HT-29 (cell line): ENCODE results near the gene OR5H2. TPM values are rescaled to one million over a fixed set of nuclear protein-coding genes. Genes with fewer than 3 reads are reported as not detected.
A peak's percentile ranks its signal among the peaks of the same experiment; 100 is the strongest.
"Not testable (repeated sequence)": the region's sequence is repeated elsewhere in the genome, so short reads cannot be mapped to it uniquely, and the experiment has no call there.

Experiments
- DNase-seq: peaks from one replicate; pipeline ENCODE4 v3.0.0-alpha.2; 2015; ENCODE audit warnings: low spot score
- total RNA-seq: library from RNA; depleted of rRNA; stranded (reverse); fragments of >200 nt; shearing (Covaris generic); gene quantifications from 2 replicates; pipeline ENCODE4 v1.2.3, GENCODE V29; 2014; rRNA removed

OR5H2 gene
- not detected in 2 replicates for total RNA-seq

DNA sequence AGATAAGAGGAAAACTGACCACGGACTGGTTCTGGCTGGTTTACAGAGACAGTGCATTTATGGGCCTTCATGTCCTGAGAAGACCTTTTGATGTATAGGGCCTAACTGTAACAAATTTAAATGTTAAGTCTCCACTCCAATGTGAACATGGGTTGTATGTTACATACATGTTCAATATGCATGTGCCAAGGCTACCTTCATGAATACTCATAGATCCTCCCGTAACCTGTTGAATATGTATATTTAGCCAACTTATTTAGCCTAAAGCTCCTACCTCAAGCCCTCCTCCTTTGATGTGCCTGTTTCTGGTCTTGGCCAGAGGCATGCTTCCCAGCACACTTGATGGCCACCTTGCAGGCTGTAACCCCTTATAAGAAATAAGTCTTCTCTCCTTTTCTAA is at the start of gene OR5H2:
Gene OR5H2, plus strand, starts transcription at position 301 of the 400 bp plus-strand sequence. CDS start 398 bp downstream, outside the sequence.
- DNase-seq = no peak

DNA sequence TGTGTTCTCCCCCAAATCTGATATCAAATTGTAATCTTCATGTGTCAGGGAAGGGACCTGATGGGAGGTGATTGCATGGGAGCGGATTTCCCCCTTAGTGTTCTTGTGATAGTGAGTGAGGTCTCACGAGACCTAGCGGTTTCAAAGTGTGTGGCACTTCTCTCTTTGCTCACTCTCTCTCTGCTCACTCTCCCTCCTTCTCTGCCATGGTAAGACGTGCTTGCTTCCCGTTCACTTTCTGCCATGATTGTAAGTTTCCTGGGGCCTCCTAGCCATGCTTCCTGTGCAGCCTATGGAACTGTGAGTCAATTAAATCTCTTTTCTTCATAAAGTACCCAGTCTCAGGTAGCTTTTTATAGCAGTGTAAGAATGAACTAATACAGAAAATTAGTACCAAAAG is 48.8 kb upstream of the OR5H2 start:
- DNase-seq = no peak

DNA sequence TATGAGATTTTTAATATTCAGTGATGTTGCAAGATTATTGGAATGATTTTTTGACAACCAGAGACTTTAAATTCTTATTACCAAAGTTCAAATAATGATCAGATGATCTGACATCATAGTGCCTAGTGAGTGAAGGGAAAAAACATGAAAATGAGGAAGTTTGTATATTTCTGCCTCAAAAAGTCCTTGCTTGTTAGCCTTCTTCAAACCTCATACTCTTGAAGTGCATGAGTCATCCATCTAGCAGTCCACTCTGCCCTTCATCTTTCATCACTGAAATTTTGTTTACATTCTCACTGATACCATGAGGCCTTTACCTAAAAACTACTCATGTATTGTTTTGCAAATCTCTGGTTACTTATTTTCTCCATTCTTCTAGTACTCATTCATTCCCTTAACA is 42.2 kb upstream of the OR5H2 start:
- no peak for DNase-seq

DNA sequence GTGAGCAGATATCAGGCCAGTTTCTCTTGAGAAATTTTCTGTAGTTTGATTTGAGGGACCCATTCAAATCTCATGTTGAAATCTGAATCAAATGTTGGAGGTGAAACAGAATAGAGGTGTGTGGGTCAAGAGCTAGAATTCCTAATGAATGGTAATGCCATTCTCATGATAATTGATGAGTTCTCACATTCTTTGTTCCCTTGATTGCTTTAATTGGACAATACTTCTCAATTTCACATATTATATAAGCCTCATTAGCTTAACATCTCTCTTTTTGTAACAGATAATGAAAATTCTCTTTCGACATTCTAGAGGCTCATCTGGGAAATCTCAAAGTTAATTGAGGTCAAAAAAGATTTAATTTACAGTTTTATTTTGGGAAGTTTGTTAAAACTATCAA is 40.1 kb upstream of the OR5H2 start:
- DNase-seq = no peak

DNA sequence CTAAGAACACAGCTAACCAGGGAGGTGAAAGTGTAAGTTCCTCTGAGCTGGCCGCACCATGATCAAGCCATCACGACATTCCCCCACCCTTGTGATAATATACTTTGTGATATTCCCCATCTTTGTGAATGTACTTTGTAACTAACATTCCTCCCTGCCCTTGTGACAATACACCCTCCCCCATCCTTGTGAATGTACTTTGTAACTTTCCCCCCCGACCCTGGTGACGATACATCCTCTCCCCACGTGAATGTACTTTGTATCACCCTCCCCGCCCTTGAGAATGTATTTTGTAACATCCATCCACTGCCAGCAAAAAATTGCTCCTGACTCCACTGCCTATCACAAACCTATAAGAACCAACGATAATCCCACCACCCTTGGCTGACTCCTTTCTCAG is 38.5 kb upstream of the OR5H2 start:
- no peak for DNase-seq

DNA sequence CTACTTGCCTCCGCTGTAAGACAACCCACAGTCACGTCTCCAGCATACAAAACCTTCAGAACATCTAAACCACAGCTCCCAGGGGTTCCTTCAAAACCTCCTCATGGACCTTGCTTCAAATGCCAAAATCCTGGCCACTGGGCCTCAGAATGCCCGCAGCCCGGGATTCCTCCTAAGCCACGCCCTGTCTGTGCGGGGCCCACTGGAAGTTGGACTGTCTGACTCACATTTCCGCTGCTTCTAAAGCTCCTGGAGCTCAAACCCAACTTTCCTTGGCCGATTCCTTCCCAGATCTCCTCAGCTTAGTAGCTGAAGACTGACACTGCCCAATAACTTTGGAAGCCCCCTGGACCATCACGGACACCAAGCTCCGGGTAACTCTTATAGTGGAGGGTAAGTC is 36.2 kb upstream of the OR5H2 start:
- DNase-seq = no peak

DNA sequence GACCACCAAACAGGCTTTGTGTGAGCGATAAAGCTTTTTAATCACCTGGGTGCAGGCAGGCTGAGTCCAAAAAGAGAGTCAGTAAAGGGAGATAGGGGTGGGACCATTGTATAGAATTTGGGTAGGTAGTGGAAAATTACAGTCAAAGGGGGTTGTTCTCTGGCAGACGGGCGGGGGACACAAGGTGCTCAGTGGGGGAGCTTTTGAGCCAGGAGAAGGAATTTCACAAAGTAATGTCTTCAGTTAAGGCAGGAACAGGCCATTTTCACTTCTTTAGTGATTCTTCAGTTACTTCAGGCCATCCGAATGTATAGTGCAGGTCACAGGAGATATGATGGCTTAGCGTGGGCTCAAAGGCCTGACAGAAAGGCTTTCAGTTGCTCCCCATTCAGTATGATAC is 26.3 kb upstream of the OR5H2 start:
- DNase-seq = not testable (repeated sequence)

DNA sequence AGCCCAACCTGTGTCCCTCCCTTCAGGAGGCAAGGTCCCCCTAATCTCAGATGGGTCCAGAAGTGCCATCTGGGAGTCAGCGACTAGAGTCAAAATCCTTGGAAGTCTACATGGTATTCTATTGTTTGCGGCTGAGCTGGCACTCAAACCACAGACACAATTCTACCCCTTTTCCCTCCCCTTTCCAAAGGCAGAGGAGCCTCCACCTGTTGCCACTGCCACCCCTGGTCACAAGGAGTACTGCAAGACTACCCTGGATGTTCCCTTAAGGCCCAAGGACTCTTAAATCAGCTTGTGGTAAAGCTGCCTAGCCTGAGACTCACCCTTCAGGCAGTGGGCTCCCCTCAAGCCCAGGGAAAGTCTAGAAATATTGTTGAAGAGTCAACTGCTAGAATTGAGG is 22.6 kb upstream of the OR5H2 start:
- DNase-seq = peak; percentile 40

DNA sequence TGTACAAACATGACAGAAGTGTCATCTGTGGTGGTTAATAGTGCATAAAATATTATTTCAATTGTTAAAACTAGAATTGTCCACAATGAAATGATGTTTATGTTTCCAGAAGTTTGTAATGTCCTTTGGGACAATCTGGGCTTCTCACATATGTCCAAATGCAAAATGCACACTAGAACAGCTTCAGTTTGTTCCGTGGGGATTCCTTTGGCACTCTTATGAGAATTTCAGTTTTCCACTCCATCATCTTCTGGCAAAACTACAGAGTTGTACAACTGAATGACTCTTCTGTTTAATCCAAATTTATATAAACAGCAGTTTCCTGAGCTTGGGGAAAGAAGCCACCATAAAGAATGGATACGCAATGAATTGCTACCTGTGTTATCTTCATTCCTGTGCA is 20.3 kb upstream of the OR5H2 start:
- no peak for DNase-seq

DNA sequence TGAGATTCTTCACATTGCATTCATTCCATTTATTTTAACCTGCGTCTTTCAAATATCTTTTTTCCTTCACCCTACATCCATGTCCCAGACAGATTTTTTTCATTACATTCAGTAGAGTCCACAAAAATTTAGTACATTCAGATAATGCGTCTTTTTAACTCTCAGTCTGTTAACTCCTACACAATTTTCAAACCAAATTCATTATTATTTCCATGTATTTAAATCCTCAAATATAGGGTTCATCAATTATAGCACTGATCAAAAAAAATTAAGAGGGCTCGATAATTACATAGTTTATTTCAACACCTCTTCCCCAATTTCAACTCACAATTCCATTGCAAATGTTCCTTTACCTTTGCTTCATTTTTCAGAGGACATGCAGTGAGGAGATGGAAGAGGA is 18.4 kb upstream of the OR5H2 start, which contains the start of gene OR5H6:
Gene OR5H6, plus strand, starts transcription at position 301 of the 400 bp plus-strand sequence. Its CDS starts 89 bp downstream, at position 390.
- no peak for DNase-seq

DNA sequence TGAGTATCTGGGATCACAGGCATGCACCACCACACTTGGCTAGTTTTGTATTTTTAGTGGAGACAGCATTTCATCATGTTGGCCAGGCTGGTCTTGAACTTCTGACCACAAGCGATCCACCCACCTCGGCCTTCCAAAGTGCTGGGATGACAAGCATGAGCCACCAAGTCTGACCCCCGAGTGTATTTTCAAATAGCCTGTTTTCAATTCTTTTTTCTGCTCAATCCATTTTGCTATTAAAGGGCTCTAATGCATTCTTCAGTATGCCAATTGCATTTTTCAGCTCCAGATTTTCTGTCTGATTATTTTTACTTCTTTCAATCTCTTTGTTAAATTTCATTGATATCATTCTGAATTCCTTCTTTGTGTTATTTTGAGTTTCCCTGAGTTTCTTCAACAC is 12.5 kb upstream of the OR5H2 start:
- DNase-seq = no peak

DNA sequence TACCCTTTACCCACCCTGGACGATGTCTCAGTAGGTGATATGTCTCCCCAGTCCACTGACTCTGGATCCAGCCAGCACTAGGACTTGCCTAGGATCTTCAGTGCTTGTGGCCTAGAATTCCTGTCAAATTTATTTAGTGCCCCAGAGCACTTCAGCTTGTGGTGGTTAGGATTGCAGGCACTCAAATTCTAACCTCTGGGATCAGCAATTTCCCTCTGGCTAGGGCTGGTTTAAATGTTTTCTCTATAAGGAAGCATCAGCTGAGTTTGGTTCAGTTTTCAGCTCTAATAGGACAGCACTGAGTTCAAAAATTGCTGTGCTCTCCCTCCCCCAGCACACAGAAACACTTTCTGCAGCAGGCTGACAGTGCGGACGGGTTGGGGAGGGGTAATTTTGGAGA is 10.2 kb upstream of the OR5H2 start:
- DNase-seq = no peak

DNA sequence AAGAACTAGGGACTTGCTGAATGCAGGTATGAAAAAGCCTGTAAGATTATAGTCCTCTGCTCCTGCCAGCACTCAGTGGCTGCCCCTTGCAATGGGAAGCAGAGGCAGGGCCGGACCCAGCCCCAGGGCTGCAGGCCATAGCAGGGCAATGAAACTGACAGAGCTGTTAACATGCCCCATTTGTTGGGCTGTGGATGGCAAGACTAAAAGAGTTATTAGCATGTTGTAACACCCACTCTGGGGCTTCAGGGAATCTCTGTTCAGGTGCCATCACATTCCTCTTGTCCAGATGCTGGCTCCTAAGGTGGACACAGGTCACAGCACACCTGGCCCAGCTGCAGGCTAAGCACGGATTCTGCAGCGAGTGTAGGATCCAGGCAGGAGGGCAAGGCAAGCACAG is 7.4 kb upstream of the OR5H2 start:
- DNase-seq = no peak

DNA sequence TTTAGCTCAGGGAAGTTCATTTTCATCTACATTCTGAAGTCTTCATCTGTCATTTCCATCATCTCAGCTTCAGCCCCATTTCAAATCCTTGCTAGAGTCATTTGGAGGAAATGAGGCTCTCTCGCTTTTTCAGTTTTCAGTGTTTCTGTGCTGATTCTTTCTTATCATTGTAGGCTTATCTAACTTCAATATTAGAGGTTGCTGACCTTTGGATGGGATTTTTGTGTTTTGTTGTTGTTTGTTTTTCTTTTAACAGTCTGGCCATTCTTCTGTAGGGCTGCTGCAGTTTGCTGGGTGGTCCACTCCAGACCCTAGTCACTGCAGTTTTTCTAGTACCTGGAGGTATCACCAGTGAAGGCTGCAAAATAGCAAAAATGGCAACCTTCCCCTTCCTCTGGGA is 8.6 kb downstream of the OR5H2 start:
- no peak for DNase-seq

DNA sequence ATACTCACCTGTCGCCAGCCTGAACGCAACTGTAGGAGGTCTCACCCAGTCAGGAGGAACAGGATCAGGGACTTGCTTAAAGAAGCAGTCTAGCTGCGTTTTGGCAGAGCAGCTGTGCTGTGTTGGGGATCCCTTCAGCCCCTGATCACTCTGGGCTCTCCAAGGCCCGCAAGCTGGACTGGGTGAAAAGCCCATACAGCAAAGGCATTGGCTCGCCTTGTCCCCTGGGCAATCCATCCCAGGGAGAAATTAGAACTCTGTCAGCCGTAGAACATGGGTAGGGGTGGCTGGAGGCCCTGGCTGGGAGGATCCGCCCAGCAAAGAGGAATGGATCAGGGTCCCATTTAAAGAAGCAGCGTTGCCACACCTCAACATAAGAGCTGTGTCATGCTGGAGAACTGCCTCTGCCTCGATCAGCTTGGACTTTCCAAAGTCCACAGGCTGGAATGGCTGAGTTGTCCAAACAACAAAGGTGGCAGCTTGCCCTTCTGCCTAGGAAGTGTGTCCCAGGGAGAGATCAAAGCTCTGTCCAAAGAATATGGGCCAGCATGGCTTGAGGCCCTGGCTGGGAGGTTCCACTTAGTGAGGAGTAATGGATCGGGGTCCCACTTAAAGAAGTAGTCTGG is 9.1 kb downstream of the OR5H2 start:
- no peak for DNase-seq

DNA sequence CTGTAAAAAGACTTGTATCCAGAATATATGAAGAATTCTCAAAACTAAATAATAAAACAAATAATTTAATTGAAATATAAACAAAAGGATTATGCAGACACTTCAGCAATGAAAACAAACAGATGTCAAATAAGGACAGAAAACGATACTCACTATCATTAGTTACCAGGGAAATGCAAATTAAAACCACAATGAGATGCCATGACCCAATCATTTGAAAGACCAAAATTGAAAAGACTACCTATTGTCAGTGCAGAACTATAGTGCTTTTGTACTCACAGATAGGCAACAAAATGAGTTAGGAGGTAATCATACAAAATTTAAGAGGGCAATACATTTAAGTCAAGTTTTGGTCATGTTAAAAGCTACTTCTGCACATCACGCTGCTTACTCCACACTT is 39.8 kb downstream of the OR5H2 start:
- DNase-seq = no peak

DNA sequence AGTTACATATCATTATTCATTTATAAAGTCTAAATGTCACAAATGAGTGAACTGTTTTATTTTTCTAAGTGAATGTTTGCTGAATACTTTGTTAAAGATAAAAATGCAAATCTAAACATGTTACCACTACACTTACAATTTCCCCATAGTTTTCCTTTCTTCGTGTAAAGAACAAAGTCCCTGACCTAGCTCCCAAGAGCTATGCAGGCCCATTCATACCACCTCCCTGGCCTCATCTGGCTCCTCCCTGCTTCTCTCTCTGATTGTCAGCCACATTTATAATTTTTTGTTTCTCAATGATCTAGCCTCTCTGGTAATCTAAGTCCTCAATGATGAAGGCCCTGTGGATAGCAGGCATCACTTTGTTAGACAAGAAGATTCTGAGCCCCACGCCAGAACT is 40.4 kb downstream of the OR5H2 start:
- no peak for DNase-seq

DNA sequence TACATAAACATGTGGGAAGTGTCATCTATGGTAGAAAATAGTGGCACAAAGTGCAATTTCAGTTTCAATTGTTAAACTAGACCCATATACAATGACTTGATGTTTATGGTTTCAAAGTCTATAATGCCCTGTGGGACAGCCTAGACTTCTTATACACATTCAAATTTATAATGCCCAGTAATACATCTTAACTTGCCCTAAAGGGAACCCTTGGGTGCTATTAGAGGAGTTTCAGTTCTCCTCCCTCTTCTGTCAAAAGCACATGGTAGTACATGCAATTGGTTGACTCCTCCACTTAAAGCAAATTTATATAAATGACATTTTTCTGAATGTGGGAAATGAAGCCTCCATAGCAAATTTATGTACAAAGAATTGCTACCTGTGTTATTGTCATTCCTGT is 41.1 kb downstream of the OR5H2 start:
- DNase-seq = no peak

DNA sequence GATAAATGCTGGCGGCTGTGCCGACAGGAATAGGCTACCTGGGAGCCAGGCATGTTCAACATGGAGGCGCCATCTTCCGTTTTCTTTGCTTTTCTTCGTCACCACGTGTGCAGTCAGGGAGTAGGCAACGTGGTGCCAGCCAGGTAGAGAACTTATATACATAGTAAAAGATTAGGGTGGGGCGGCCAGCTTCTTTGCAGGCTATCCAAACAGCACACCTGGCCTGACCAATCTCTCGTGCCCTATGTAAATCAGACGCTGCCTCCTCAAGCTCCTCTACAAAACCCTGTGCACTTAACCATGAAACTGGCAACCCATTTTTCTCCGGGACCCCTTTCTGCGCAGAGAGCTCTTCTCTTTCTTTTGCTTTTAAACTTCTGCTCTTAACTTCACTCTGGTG is 42.8 kb downstream of the OR5H2 start:
- peak; percentile 20 for DNase-seq

DNA sequence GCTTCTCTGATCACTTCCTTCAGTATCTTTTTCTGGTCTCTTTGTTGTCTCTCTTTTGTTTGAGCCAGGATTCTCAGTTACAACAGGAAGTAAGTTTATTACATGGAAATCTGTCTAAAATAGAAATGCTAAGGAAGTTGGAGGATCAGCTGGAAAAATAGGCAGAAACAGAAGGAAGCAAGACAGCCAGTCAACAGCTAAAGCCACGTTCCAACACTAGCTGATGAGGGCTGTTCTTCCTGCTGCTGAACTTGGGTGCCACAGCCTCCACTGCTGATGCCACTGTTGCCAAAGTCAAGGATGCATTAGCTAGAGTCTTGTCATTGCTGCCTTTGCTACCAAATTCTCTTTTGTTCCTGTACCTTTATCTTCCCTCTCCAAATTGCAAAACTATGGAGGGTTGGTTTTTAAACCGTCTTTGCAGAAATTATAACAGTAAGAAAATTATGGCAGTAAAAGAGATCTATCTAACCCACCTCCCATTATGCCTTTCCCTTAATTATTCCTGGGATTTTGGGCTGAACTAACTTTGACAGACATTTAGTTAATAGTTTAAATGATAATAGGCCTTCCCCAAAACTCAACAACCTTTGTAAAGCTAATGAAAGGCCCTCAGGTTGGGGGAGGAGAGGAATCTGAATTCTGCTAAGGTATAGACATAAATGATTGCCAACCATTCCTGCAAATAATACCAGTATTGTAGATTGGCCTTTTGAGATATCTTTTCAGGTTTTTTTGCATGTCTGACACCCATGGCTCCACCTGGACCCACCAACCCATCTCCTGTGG is 44.0 kb downstream of the OR5H2 start:
- DNase-seq = no peak

DNA sequence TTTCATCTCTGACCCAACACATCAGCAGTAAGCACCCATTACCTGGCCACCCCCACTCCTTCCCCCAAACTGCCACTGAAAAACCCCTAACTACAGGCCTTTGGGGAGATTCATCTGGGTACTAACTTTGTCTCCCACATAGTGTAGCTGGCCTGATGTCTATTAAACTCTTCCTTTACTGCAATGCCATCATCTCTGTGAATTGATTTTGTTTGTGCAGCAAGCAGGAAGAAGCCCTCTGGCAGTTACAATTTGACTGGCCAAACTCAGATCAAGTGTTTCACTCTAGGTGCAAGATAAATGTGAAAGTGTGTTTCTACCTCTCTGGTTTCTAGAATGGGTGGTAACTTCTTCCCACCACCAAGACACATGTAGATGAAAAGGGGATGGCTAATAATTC is 44.6 kb downstream of the OR5H2 start:
- no peak for DNase-seq

DNA sequence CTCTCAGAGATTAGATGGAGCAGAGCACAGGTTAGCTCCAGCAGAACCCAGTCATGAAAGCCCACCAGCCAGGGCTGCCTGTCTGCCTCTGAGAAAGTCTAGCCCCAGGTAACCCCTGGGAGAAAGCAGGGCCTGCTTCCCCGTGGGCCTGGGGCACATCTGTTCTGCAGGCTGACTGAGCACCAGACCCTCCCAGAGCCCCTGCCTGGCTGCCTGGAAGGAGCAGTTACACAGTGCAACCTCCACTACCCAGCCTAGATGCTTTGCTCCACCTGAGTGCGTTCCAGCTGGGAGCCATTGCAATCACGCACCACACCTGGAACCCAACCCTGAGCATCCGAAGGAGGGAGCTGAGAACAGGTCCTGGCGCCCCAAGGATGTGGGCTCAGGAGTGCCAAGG is 46.6 kb downstream of the OR5H2 start:
- DNase-seq = no peak

DNA sequence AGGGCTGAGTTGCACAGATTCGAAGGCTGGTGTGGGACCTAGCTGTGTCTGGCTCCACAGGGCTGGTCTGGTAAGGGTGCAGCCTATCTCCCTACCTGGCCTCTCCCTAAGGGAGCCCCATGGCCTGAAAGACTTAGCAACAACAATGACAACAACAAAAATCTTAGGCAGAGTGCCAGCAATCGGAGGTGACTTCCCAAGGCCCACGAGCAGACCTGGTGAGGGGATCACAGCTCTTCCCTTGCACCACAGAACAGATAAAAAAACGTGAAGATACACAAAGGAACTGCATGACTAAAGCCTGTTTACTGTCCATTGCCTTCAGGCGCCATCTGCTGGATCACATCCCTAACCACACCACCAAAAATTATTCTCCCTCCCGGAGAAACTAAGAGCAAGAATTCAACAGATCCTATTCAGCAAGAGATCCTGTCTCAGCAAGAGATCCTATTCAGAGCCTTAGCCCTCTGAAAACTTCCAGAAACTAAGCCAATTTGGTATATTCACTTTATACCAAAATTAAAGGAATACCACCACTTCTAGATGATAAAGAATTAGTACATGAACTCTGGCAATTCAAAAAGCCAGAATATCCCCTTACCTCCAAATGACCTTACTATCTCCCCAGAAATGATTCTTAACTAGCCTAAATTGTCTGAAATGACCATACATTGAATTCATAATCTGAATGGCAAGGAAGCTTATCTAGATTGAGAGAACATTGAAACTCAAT is 47.3 kb downstream of the OR5H2 start:
- DNase-seq = peak; percentile 64
